ENCODE data around the gene AGK. TPM values are rescaled to one million over a fixed set of nuclear protein-coding genes. Genes with fewer than 3 reads are reported as not detected.

The AGK gene
- total and polyA plus RNA-seq, 2 experiments from 2014 or later, result 21.9 to 37.9 TPM

DNA sequence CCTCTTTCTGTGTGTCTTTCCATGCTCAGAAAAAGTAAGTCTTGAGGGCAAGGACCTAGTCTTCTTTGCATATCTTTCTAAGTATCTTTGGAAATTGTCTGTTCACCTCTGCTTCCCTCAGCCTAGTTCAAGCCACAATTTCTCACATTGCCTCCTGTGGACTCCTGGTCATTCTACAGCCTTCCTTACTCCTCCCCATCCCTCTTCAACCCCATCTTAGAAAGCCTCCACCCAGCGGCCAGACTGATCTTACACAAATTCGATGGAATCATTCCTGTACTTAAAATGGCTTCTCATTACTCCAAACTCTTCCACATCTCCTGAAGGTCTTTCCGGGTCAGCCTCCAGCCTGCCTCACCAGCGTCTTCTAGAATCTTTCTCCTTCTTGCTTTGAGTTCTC lies 24.1 kb upstream of the AGK start:
- no peak overlapping the region for H2AFZ ChIP-seq
- H3K79me2 ChIP-seq (replicated peaks; ENCODE audit: insufficient read depth), result no peaks in the 10 kb centered on the region
- no peaks in the 10 kb centered on the region for H3K27me3 ChIP-seq (ENCODE audit: insufficient read depth)
- no peak overlapping the region for H3K27ac Mint-ChIP-seq
- no peak overlapping the region for H3K27ac ChIP-seq (ENCODE audit: low read depth)
- DNase-seq (ENCODE audit: low spot score) (no peak), ATAC-seq (no peak)
- peaks cover 8% of the 10 kb centered on the region; the same call in 2 of the 3 replicates for H3K4me1 Mint-ChIP-seq
- peaks cover 3% of the 10 kb centered on the region for H3K27me3 Mint-ChIP-seq (ENCODE audit: insufficient read depth, low read depth, poor library complexity)
- no peaks in the 10 kb centered on the region; the same call in 1 of the 2 replicates for H3K36me3 ChIP-seq (ENCODE audit: insufficient read depth)
- H3K4me2 ChIP-seq, result no peak overlapping the region
- H3K9me2 ChIP-seq (ENCODE audit: insufficient read depth), result peaks cover 6% of the 10 kb centered on the region
- TF ChIP-seq, protein P1, sequence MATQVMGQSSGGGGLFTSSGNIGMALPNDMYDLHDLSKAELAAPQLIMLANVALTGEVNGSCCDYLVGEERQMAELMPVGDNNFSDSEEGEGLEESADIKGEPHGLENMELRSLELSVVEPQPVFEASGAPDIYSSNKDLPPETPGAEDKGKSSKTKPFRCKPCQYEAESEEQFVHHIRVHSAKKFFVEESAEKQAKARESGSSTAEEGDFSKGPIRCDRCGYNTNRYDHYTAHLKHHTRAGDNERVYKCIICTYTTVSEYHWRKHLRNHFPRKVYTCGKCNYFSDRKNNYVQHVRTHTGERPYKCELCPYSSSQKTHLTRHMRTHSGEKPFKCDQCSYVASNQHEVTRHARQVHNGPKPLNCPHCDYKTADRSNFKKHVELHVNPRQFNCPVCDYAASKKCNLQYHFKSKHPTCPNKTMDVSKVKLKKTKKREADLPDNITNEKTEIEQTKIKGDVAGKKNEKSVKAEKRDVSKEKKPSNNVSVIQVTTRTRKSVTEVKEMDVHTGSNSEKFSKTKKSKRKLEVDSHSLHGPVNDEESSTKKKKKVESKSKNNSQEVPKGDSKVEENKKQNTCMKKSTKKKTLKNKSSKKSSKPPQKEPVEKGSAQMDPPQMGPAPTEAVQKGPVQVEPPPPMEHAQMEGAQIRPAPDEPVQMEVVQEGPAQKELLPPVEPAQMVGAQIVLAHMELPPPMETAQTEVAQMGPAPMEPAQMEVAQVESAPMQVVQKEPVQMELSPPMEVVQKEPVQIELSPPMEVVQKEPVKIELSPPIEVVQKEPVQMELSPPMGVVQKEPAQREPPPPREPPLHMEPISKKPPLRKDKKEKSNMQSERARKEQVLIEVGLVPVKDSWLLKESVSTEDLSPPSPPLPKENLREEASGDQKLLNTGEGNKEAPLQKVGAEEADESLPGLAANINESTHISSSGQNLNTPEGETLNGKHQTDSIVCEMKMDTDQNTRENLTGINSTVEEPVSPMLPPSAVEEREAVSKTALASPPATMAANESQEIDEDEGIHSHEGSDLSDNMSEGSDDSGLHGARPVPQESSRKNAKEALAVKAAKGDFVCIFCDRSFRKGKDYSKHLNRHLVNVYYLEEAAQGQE (IDR thresholded peaks at IDR 0.05; ENCODE audit: unreplicated experiment), result no peak
- no peak for TF ChIP-seq ZNF331 (CRISPR knock-in tag; IDR thresholded peaks at IDR 0.05; ENCODE audit: low read depth)
- TF ChIP-seq EZH2 (IDR thresholded peaks at IDR 0.05; ENCODE audit: low read depth, unreplicated experiment), result no peak
- TF ChIP-seq JUNB (IDR thresholded peaks at IDR 0.05; ENCODE audit: unreplicated experiment), result no peak
- TF ChIP-seq POLR2AphosphoS5 (IDR thresholded peaks at IDR 0.05; ENCODE audit: low read depth), result no peak
- TF ChIP-seq STAT1 (IDR thresholded peaks at IDR 0.05; ENCODE audit: unreplicated experiment), result no peak
- TF ChIP-seq ZNF114 (CRISPR knock-in tag; IDR thresholded peaks at IDR 0.05), result no peak
- TF ChIP-seq, protein P2, sequence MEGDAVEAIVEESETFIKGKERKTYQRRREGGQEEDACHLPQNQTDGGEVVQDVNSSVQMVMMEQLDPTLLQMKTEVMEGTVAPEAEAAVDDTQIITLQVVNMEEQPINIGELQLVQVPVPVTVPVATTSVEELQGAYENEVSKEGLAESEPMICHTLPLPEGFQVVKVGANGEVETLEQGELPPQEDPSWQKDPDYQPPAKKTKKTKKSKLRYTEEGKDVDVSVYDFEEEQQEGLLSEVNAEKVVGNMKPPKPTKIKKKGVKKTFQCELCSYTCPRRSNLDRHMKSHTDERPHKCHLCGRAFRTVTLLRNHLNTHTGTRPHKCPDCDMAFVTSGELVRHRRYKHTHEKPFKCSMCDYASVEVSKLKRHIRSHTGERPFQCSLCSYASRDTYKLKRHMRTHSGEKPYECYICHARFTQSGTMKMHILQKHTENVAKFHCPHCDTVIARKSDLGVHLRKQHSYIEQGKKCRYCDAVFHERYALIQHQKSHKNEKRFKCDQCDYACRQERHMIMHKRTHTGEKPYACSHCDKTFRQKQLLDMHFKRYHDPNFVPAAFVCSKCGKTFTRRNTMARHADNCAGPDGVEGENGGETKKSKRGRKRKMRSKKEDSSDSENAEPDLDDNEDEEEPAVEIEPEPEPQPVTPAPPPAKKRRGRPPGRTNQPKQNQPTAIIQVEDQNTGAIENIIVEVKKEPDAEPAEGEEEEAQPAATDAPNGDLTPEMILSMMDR (conservative IDR thresholded peaks at IDR 0.05; ENCODE audit: low read depth in 2 of 2), result no peak
- TF ChIP-seq, protein P3, sequence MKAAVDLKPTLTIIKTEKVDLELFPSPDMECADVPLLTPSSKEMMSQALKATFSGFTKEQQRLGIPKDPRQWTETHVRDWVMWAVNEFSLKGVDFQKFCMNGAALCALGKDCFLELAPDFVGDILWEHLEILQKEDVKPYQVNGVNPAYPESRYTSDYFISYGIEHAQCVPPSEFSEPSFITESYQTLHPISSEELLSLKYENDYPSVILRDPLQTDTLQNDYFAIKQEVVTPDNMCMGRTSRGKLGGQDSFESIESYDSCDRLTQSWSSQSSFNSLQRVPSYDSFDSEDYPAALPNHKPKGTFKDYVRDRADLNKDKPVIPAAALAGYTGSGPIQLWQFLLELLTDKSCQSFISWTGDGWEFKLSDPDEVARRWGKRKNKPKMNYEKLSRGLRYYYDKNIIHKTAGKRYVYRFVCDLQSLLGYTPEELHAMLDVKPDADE (IDR thresholded peaks at IDR 0.05), result no peak
- TF ChIP-seq, protein P4, sequence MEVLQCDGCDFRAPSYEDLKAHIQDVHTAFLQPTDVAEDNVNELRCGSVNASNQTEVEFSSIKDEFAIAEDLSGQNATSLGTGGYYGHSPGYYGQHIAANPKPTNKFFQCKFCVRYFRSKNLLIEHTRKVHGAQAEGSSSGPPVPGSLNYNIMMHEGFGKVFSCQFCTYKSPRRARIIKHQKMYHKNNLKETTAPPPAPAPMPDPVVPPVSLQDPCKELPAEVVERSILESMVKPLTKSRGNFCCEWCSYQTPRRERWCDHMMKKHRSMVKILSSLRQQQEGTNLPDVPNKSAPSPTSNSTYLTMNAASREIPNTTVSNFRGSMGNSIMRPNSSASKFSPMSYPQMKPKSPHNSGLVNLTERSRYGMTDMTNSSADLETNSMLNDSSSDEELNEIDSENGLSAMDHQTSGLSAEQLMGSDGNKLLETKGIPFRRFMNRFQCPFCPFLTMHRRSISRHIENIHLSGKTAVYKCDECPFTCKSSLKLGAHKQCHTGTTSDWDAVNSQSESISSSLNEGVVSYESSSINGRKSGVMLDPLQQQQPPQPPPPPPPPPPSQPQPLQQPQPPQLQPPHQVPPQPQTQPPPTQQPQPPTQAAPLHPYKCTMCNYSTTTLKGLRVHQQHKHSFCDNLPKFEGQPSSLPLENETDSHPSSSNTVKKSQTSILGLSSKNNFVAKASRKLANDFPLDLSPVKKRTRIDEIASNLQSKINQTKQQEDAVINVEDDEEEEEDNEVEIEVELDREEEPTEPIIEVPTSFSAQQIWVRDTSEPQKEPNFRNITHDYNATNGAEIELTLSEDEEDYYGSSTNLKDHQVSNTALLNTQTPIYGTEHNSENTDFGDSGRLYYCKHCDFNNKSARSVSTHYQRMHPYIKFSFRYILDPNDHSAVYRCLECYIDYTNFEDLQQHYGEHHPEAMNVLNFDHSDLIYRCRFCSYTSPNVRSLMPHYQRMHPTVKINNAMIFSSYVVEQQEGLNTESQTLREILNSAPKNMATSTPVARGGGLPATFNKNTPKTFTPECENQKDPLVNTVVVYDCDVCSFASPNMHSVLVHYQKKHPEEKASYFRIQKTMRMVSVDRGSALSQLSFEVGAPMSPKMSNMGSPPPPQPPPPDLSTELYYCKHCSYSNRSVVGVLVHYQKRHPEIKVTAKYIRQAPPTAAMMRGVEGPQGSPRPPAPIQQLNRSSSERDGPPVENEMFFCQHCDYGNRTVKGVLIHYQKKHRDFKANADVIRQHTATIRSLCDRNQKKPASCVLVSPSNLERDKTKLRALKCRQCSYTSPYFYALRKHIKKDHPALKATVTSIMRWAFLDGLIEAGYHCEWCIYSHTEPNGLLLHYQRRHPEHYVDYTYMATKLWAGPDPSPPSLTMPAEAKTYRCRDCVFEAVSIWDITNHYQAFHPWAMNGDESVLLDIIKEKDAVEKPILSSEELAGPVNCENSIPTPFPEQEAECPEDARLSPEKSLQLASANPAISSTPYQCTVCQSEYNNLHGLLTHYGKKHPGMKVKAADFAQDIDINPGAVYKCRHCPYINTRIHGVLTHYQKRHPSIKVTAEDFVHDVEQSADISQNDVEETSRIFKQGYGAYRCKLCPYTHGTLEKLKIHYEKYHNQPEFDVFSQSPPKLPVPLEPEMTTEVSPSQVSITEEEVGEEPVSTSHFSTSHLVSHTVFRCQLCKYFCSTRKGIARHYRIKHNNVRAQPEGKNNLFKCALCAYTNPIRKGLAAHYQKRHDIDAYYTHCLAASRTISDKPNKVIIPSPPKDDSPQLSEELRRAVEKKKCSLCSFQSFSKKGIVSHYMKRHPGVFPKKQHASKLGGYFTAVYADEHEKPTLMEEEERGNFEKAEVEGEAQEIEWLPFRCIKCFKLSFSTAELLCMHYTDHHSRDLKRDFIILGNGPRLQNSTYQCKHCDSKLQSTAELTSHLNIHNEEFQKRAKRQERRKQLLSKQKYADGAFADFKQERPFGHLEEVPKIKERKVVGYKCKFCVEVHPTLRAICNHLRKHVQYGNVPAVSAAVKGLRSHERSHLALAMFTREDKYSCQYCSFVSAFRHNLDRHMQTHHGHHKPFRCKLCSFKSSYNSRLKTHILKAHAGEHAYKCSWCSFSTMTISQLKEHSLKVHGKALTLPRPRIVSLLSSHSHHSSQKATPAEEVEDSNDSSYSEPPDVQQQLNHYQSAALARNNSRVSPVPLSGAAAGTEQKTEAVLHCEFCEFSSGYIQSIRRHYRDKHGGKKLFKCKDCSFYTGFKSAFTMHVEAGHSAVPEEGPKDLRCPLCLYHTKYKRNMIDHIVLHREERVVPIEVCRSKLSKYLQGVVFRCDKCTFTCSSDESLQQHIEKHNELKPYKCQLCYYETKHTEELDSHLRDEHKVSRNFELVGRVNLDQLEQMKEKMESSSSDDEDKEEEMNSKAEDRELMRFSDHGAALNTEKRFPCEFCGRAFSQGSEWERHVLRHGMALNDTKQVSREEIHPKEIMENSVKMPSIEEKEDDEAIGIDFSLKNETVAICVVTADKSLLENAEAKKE (CRISPR knock-in tag; IDR thresholded peaks at IDR 0.05), result no peak
- TF ChIP-seq EZH2phosphoT487 (IDR thresholded peaks at IDR 0.05; ENCODE audit: unreplicated experiment), result no peak
- no peak for TF ChIP-seq CREB1 (CRISPR knock-in tag; IDR thresholded peaks at IDR 0.05; ENCODE audit: low read depth)
- no peak for TF ChIP-seq NANOG (IDR thresholded peaks at IDR 0.05; ENCODE audit: borderline replicate concordance)
- H3K9me3 Mint-ChIP-seq, result no peaks in the 10 kb centered on the region
- no peaks in the 10 kb centered on the region for H3K4me1 ChIP-seq (ENCODE audit: insufficient read depth)
- H3F3A ChIP-seq (replicated peaks; ENCODE audit: low read depth), result no peaks in the 10 kb centered on the region
- H3K4me3 Mint-ChIP-seq, result no peak overlapping the region
- no peak overlapping the region for H3K4me3 ChIP-seq
- peaks cover 6% of the 10 kb centered on the region; the same call in 2 of the 3 replicates for H3K36me3 Mint-ChIP-seq (ENCODE audit: low read depth)
- no peaks in the 10 kb centered on the region for H4K20me1 ChIP-seq (replicated peaks; ENCODE audit: insufficient read depth)
